ENCODE data around the gene CSMD2. TPM values are rescaled to one million over a fixed set of nuclear protein-coding genes. Genes with fewer than 3 reads are reported as not detected.

Gene CSMD2
- total RNA-seq, 1 experiment from 2014 or later: 0.22 TPM

- TF ChIP-seq ZNF274 (IDR thresholded peaks at IDR 0.05; ENCODE audit: low read depth, low read length) (no peak), CBX3 (IDR thresholded peaks at IDR 0.05; ENCODE audit: low read depth) (no peak), ZBTB33 (IDR thresholded peaks at IDR 0.05; ENCODE audit: extremely low read depth, insufficient replicate concordance, low read length) (no peak), EGR1 (IDR thresholded peaks at IDR 0.05; ENCODE audit: low read depth) (no peak), SP1 (IDR thresholded peaks at IDR 0.05; ENCODE audit: low read depth) (no peak), CEBPB (IDR thresholded peaks at IDR 0.05; ENCODE audit: low read depth) (no peak), FOSL1 (IDR thresholded peaks at IDR 0.05; ENCODE audit: low read depth) (no peak), POLR2AphosphoS5 (IDR thresholded peaks at IDR 0.05; ENCODE audit: low read depth, low read length) (no peak), RAD21 (IDR thresholded peaks at IDR 0.05; ENCODE audit: low read depth) (no peak), SIN3A (IDR thresholded peaks at IDR 0.05; ENCODE audit: low read depth) (no peak)
Measured at GRCh38 chr1:33529957-33530356, 635.1 kb downstream of the CSMD2 start (continued).

- TF ChIP-seq FOSL1 (IDR thresholded peaks at IDR 0.05; ENCODE audit: low read depth) (no peak), JUND (IDR thresholded peaks at IDR 0.05) (no peak), ATF3 (IDR thresholded peaks at IDR 0.05) (no peak), ZBTB33 (IDR thresholded peaks at IDR 0.05; ENCODE audit: extremely low read depth, insufficient replicate concordance, low read length) (no peak), SIN3A (IDR thresholded peaks at IDR 0.05; ENCODE audit: low read depth) (no peak), REST (IDR thresholded peaks at IDR 0.05; ENCODE audit: low read depth) (no peak), ZFX (IDR thresholded peaks at IDR 0.05) (no peak), RAD21 (IDR thresholded peaks at IDR 0.05; ENCODE audit: low read depth) (no peak), CBX3 (IDR thresholded peaks at IDR 0.05; ENCODE audit: low read depth) (no peak), ELF1 (IDR thresholded peaks at IDR 0.05; ENCODE audit: borderline replicate concordance, low read depth) (no peak), YY1 (IDR thresholded peaks at IDR 0.05; ENCODE audit: extremely low read depth, insufficient replicate concordance, low read depth, low read length) (no peak)
- ChIA-PET POLR2A (no interaction called here), CTCF (no interaction called here), RAD21 (ENCODE audit: low non-redundant PET in 1 of 2, low total read pairs in 2 of 2, uncharacterized antibody in 2 of 2, unreplicated experiment in 2 of 2) (no interaction called here)
- Histone ChIP-seq H3K4me2 (ENCODE audit: low read length) (no peak overlapping the region), H3K36me3 (ENCODE audit: control insufficient read depth in 1 of 2, insufficient read depth in 2 of 2, low read length in 2 of 2) (no peaks in the 10 kb centered on the region), H3K79me2 (ENCODE audit: insufficient read depth, low read length) (no peaks in the 10 kb centered on the region), H2AFZ (ENCODE audit: low read depth, low read length, poor library complexity, severe bottlenecking) (no peak overlapping the region), H3K4me1 (ENCODE audit: control insufficient read depth in 1 of 2, insufficient read depth in 2 of 2, low read length in 2 of 2) (no peaks in the 10 kb centered on the region), H3K9me3 (ENCODE audit: control insufficient read depth in 1 of 2, insufficient read depth in 1 of 2, low read depth in 1 of 2, low read length in 2 of 2) (no peaks in the 10 kb centered on the region), H3K9ac (ENCODE audit: low read length) (no peak overlapping the region), H3K4me3 (replicated peaks in 1 of 2; ENCODE audit: low read depth in 1 of 2, low read length in 2 of 2) (no peak overlapping the region), H4K20me1 (ENCODE audit: insufficient read depth) (no peaks in the 10 kb centered on the region), H3K27me3 (ENCODE audit: insufficient read depth, low read length) (no peaks in the 10 kb centered on the region; the same call in none of the 2 replicates), H3K9me2 (ENCODE audit: insufficient read depth) (no peaks in the 10 kb centered on the region), H3K27ac (ENCODE audit: low read depth, low read length) (no peak overlapping the region)
- intact Hi-C loops (cut with micrococcal nuclease): no loop called here
- no peak for ATAC-seq
- no peak for DNase-seq (ENCODE audit: low read depth, low spot score)
- BruUV-seq (replicated peaks): no TSS peak
Measured at GRCh38 chr1:33527934-33528333, 637.1 kb downstream of the CSMD2 start.
